GM23338 (cell line): ENCODE data around the gene CNDP1. TPM values are rescaled to one million over a fixed set of nuclear protein-coding genes. Genes with fewer than 3 reads are reported as not detected.

Source experiments
- ATAC-seq: fragments of 200-7000 bp; cut with Tn5 transposase; 3 replicates; pipeline ENCODE4 v1.9.1; 2020
- DNase-seq: peaks from one replicate; pipeline ENCODE4 v3.0.0-alpha.2; 2015; ENCODE audit warnings: low spot score
- H2AFZ ChIP-seq: fragments of 200-600 bp; sonication (generic); 2 replicates; pipeline ENCODE4 v1.8.0; 2016; ENCODE audit warnings: antibody characterized with exemption, mild to moderate bottlenecking, moderate library complexity
- H3F3A ChIP-seq: fragments of 200-600 bp; sonication (generic); replicated peaks from 2 replicates; pipeline ENCODE4 v1.8.0; 2017; ENCODE audit warnings: antibody characterized with exemption, mixed run types, low read depth
- H3K27ac ChIP-seq: fragments of 200-600 bp; sonication (generic); 2 replicates; pipeline ENCODE4 v1.6.1; 2016; ENCODE audit warnings: low read depth
- H3K27me3 ChIP-seq: fragments of 200-600 bp; sonication (generic); 2 replicates; pipeline ENCODE4 v1.8.0; 2016; ENCODE audit warnings: mild to moderate bottlenecking, mixed run types, moderate library complexity; ENCODE audit not compliant: insufficient read depth
- H3K36me3 ChIP-seq: fragments of 200-600 bp; sonication (generic); 2 replicates; pipeline ENCODE4 v1.8.0; 2016; ENCODE audit warnings: mild to moderate bottlenecking; ENCODE audit not compliant: insufficient read depth
- H3K4me1 ChIP-seq: fragments of 200-600 bp; sonication (generic); 2 replicates; pipeline ENCODE4 v1.8.0; 2016; ENCODE audit warnings: mild to moderate bottlenecking, moderate library complexity; ENCODE audit not compliant: insufficient read depth
- H3K4me2 ChIP-seq: fragments of 200-600 bp; sonication (generic); 2 replicates; pipeline ENCODE4 v1.7.1; 2017; ENCODE audit warnings: mixed run types
- H3K4me3 ChIP-seq: fragments of 200-600 bp; sonication (generic); 2 replicates; pipeline ENCODE4 v1.6.1; 2016; ENCODE audit warnings: mixed run types
- H3K79me2 ChIP-seq: fragments of 200-600 bp; sonication (generic); replicated peaks from 2 replicates; pipeline ENCODE4 v1.8.0; 2017; ENCODE audit warnings: mild to moderate bottlenecking; ENCODE audit not compliant: insufficient read depth
- H3K9me2 ChIP-seq: fragments of 200-600 bp; sonication (generic); 2 replicates; pipeline ENCODE4 v1.8.0; 2017; ENCODE audit not compliant: insufficient read depth
- H4K20me1 ChIP-seq: fragments of 200-600 bp; sonication (generic); replicated peaks from 2 replicates; pipeline ENCODE4 v1.8.0; 2017; ENCODE audit warnings: mild to moderate bottlenecking; ENCODE audit not compliant: insufficient read depth
- H3K27ac Mint-ChIP-seq: 2 replicates; pipeline ENCODE4 v1.8.0; 2020; ENCODE audit warnings: inconsistent platforms, mild to moderate bottlenecking, moderate library complexity, mixed read lengths
- H3K27me3 Mint-ChIP-seq: 3 replicates; pipeline ENCODE4 v1.8.0; 2022; ENCODE audit warnings: low read depth, mild to moderate bottlenecking, moderate library complexity, mixed read lengths, inconsistent platforms; ENCODE audit not compliant: insufficient read depth, poor library complexity
- H3K36me3 Mint-ChIP-seq: 3 replicates; pipeline ENCODE4 v1.8.0; 2021; ENCODE audit warnings: low read depth, mild to moderate bottlenecking, inconsistent platforms, moderate library complexity, mixed read lengths
- H3K4me1 Mint-ChIP-seq: 3 replicates; pipeline ENCODE4 v1.8.0; 2020; ENCODE audit warnings: mild to moderate bottlenecking, inconsistent platforms, mixed read lengths
- H3K4me3 Mint-ChIP-seq: 3 replicates; pipeline ENCODE4 v1.8.0; 2021; ENCODE audit warnings: moderate library complexity, mild to moderate bottlenecking, inconsistent platforms, mixed read lengths
- H3K9me3 Mint-ChIP-seq: 3 replicates; pipeline ENCODE4 v1.8.0; 2020; ENCODE audit warnings: moderate library complexity, mild to moderate bottlenecking, inconsistent platforms, mixed read lengths
- CREB1 ChIP-seq: fragments of 250-450 bp; sonication (Bioruptor Pico); IDR thresholded peaks from 2 replicates; pipeline ENCODE4 v1.5.0; 2020; ENCODE audit warnings: low read depth, mild to moderate bottlenecking, moderate library complexity
- CTCF ChIP-seq, 2 experiments: fragments of 200-600 bp in 1 of 2; sonication (generic) in 1 of 2; conservative IDR thresholded peaks; 2 replicates each; pipeline versions ENCODE4 v1.5.1 to v1.6.1; 2016 to 2017; ENCODE audit warnings: antibody characterized with exemption in 2 of 2, low read depth in 2 of 2, mild to moderate bottlenecking in 2 of 2, moderate library complexity in 1 of 2
- ETS1 ChIP-seq: IDR thresholded peaks from 2 replicates; pipeline ENCODE4 v1.6.1; 2016; ENCODE audit warnings: antibody characterized with exemption
- EZH2 ChIP-seq: fragments of 200-600 bp; sonication (generic); IDR thresholded peaks from one replicate; pipeline ENCODE4 v1.8.0; 2017; ENCODE audit warnings: antibody characterized with exemption, mild to moderate bottlenecking, low read depth; ENCODE audit not compliant: unreplicated experiment
- EZH2phosphoT487 ChIP-seq: fragments of 200-600 bp; sonication (generic); IDR thresholded peaks from one replicate; pipeline ENCODE4 v1.8.1; 2018; ENCODE audit warnings: antibody characterized with exemption; ENCODE audit not compliant: unreplicated experiment
- JUNB ChIP-seq: IDR thresholded peaks from one replicate; pipeline ENCODE4 v1.6.1; 2016; ENCODE audit warnings: antibody characterized with exemption; ENCODE audit not compliant: unreplicated experiment
- POLR2AphosphoS5 ChIP-seq: IDR thresholded peaks from 2 replicates; pipeline ENCODE4 v1.6.1; 2016; ENCODE audit warnings: antibody characterized with exemption, low read depth
- STAT1 ChIP-seq: IDR thresholded peaks from one replicate; pipeline ENCODE4 v1.6.1; 2016; ENCODE audit warnings: antibody characterized with exemption; ENCODE audit not compliant: unreplicated experiment
- ZNF114 ChIP-seq: fragments of 250-450 bp; sonication (Bioruptor Pico); IDR thresholded peaks from 2 replicates; pipeline ENCODE4 v1.5.0; 2020; ENCODE audit warnings: mild to moderate bottlenecking, moderate library complexity
- ZNF331 ChIP-seq: fragments of 250-450 bp; sonication (Bioruptor Pico); IDR thresholded peaks from 2 replicates; pipeline ENCODE4 v1.5.0; 2020; ENCODE audit warnings: low read depth, mild to moderate bottlenecking, moderate library complexity
- ZNF462 ChIP-seq: fragments of 250-450 bp; sonication (Bioruptor Pico); IDR thresholded peaks from 2 replicates; pipeline ENCODE4 v1.5.0; 2020; ENCODE audit warnings: mild to moderate bottlenecking, moderate library complexity
- polyA plus RNA-seq: library from polyadenylated mRNA; unstranded; fragments of >200 nt; fragmentation: Nextera tagmentation; extraction: Ambion mirVana; gene quantifications from 2 replicates; pipeline ENCODE4 v1.2.1, GENCODE V29; 2016
- total RNA-seq: library from RNA; depleted of rRNA; stranded (reverse); fragments of >200 nt; shearing (Covaris generic); gene quantifications from 2 replicates; pipeline ENCODE4 v1.2.3, GENCODE V29; 2014

Gene CNDP1
- total and polyA plus RNA-seq, 2 experiments from 2014 or later, result 0.03 to 0.11 TPM

GRCh38 chr18:74546007-74546406 lies 11.7 kb downstream of the CNDP1 start:
- H3K27ac ChIP-seq, result no peak overlapping the region
- no peaks in the 10 kb centered on the region for H3K27me3 Mint-ChIP-seq
- no peaks in the 10 kb centered on the region for H3F3A ChIP-seq
- no peak overlapping the region for H3K4me3 Mint-ChIP-seq
- peaks cover 46% of the 10 kb centered on the region for H3K9me3 Mint-ChIP-seq
- no peak for ATAC-seq
- H4K20me1 ChIP-seq, result no peaks in the 10 kb centered on the region
- H3K36me3 Mint-ChIP-seq, result peaks cover 20% of the 10 kb centered on the region
- H3K4me3 ChIP-seq, result no peak overlapping the region
- no peaks in the 10 kb centered on the region; the same call in 2 of the 3 replicates for H3K4me1 Mint-ChIP-seq
- H3K4me2 ChIP-seq, result no peak overlapping the region
- no peak for DNase-seq
- H3K9me2 ChIP-seq, result no peaks in the 10 kb centered on the region
- H3K79me2 ChIP-seq, result no peaks in the 10 kb centered on the region
- H3K27me3 ChIP-seq, result no peaks in the 10 kb centered on the region
- H2AFZ ChIP-seq, result no peak overlapping the region
- no peak for TF ChIP-seq STAT1
- TF ChIP-seq POLR2AphosphoS5, result no peak
- no peak for TF ChIP-seq EZH2
- no peak for TF ChIP-seq CTCF (conservative IDR thresholded peaks at IDR 0.05; ENCODE audit: low read depth in 2 of 2)
- TF ChIP-seq ZNF331 (CRISPR knock-in tag), result no peak
- TF ChIP-seq ZNF114 (CRISPR knock-in tag), result no peak
- no peak for TF ChIP-seq EZH2phosphoT487
- TF ChIP-seq CREB1 (CRISPR knock-in tag), result no peak
- H3K4me1 ChIP-seq, result no peaks in the 10 kb centered on the region
- H3K36me3 ChIP-seq, result peaks cover 6% of the 10 kb centered on the region
- no peak overlapping the region for H3K27ac Mint-ChIP-seq

- no peak overlapping the region for H3K27ac Mint-ChIP-seq
- H3K27ac ChIP-seq, result no peak overlapping the region
- no peaks in the 10 kb centered on the region for H3K27me3 ChIP-seq
- H3K36me3 ChIP-seq, result peaks cover 6% of the 10 kb centered on the region
- H3K4me1 Mint-ChIP-seq, result peaks cover 2% of the 10 kb centered on the region; the same call in 2 of the 3 replicates
- DNase-seq, result no peak
- peaks cover 56% of the 10 kb centered on the region for H3K9me3 Mint-ChIP-seq
- no peak overlapping the region for H3K4me2 ChIP-seq
- no peak overlapping the region for H2AFZ ChIP-seq
- peaks cover 28% of the 10 kb centered on the region for H3K36me3 Mint-ChIP-seq
- H3F3A ChIP-seq, result no peaks in the 10 kb centered on the region
- no peaks in the 10 kb centered on the region for H4K20me1 ChIP-seq
- no peak for ATAC-seq
- H3K79me2 ChIP-seq, result no peaks in the 10 kb centered on the region
- H3K4me3 Mint-ChIP-seq, result no peak overlapping the region
- H3K4me3 ChIP-seq, result no peak overlapping the region
- peaks cover 2% of the 10 kb centered on the region for H3K27me3 Mint-ChIP-seq
- H3K4me1 ChIP-seq, result no peaks in the 10 kb centered on the region
- H3K9me2 ChIP-seq, result no peaks in the 10 kb centered on the region
- TF ChIP-seq ETS1 (no peak), JUNB (no peak), ZNF114 (CRISPR knock-in tag) (no peak), ZNF462 (CRISPR knock-in tag) (no peak), EZH2 (no peak)
These were observed 12.6 kb downstream of the CNDP1 start for GRCh38 chr18:74546751-74547530.
